Choroid plexus epithelial cell (primary cell): Measurements from ENCODE around the gene ATP13A4.

Source experiments
- DNase-seq: peaks from one replicate; pipeline ENCODE4 v3.0.0-alpha.2; 2010; ENCODE audit warnings: low read depth
- H3K4me3 ChIP-seq: 2 replicates; pipeline ENCODE4 v1.5.1; 2011; ENCODE audit warnings: low read depth, mild to moderate bottlenecking, control low read depth, low read length, moderate library complexity
- CTCF ChIP-seq: conservative IDR thresholded peaks from 2 replicates; pipeline ENCODE4 v1.5.1; 2011; ENCODE audit warnings: low read depth, mild to moderate bottlenecking, control low read depth, inconsistent platforms, low read length, moderate library complexity

Gene ATP13A4

GRCh38 chr3:193499801-193500485 lies 54.8 kb downstream of the ATP13A4 start:
- TF ChIP-seq CTCF = no peak
- DNase-seq = no peak
- H3K4me3 ChIP-seq = no peak overlapping the region

- DNase-seq = no peak
- TF ChIP-seq CTCF = no peak
- H3K4me3 ChIP-seq = no peak overlapping the region
Measured at GRCh38 chr3:193499136-193499770, 55.4 kb downstream of the ATP13A4 start.

- H3K4me3 ChIP-seq = no peak overlapping the region
- no peak for TF ChIP-seq CTCF
- no peak for DNase-seq
Measured at GRCh38 chr3:193498215-193498614, 56.5 kb downstream of the ATP13A4 start.

- TF ChIP-seq CTCF = no peak
- DNase-seq = no peak
- no peak overlapping the region for H3K4me3 ChIP-seq
Measured at GRCh38 chr3:193496658-193497057, 58.0 kb downstream of the ATP13A4 start.

GRCh38 chr3:193491026-193491425 lies 63.7 kb downstream of the ATP13A4 start:
- no peak for TF ChIP-seq CTCF
- DNase-seq = no peak
- H3K4me3 ChIP-seq = no peak overlapping the region

- no peak for DNase-seq
- TF ChIP-seq CTCF = no peak
- H3K4me3 ChIP-seq = no peak overlapping the region
Measured at GRCh38 chr3:193490580-193490979, 64.1 kb downstream of the ATP13A4 start.

- no peak for DNase-seq
- TF ChIP-seq CTCF = no peak
- H3K4me3 ChIP-seq = no peak overlapping the region
Measured at GRCh38 chr3:193489949-193490348, 64.7 kb downstream of the ATP13A4 start.
